Stimulated activated naive CD8-positive, alpha-beta T cell treated with anti-CD3 and anti-CD28 coated beads, Interleukin-15, amount 100 ng/mL, for 72 hours (primary cell): Measurements from ENCODE around the gene PYM1.
A peak's percentile ranks its signal among the peaks of the same experiment; 100 is the strongest.

Source experiments
- ATAC-seq: fragments of 150-1000 bp; cut with Tn5 transposase; 2 replicates; pipeline ENCODE4 v1.10.0; 2021; ENCODE audit warnings: mild to moderate bottlenecking, moderate library complexity
- DNase-seq, 2 donors: peaks; one replicate each; pipeline ENCODE4 v3.0.0; 2021 to 2022
- H3K27ac Mint-ChIP-seq, 2 donors: one replicate each; pipeline ENCODE4 v1.8.0; 2022; ENCODE audit warnings: mild to moderate bottlenecking in 2 of 2, mixed read lengths in 2 of 2, moderate library complexity in 2 of 2
- H3K27me3 Mint-ChIP-seq: one replicate; pipeline ENCODE4 v1.8.0; 2022; ENCODE audit warnings: mixed read lengths
- H3K4me1 Mint-ChIP-seq: one replicate; pipeline ENCODE4 v1.8.0; 2022; ENCODE audit warnings: mild to moderate bottlenecking, mixed read lengths
- H3K4me3 Mint-ChIP-seq, 2 donors: one replicate each; pipeline ENCODE4 v1.8.0; 2022; ENCODE audit warnings: mild to moderate bottlenecking in 2 of 2, mixed read lengths in 2 of 2, moderate library complexity in 1 of 2
- H3K9me3 Mint-ChIP-seq, 2 donors: one replicate each; pipeline ENCODE4 v1.8.0; 2022; ENCODE audit warnings: mixed read lengths in 2 of 2

PYM1 gene

GRCh38 chr12:55927588-55928502 is at the start of gene PYM1:
TSS of gene PYM1 (minus strand) at chr12:55927894. CDS start at chr12:55927761, 133 bp downstream.
- peak within 1 kb of the TSS; percentile 91 to 92 for H3K4me3 Mint-ChIP-seq
- H3K27ac Mint-ChIP-seq: peak within 1 kb of the TSS; percentile 97 to 99
- DNase-seq: peak; percentile 75 to 85
- ATAC-seq: peak; percentile 54
- H3K4me1 Mint-ChIP-seq: peaks cover 40% of the 10 kb centered on the region
- H3K27me3 Mint-ChIP-seq: no peaks in the 10 kb centered on the region
- H3K9me3 Mint-ChIP-seq: no peaks in the 10 kb centered on the region

GRCh38 chr12:55974308-55974730 is 46.6 kb upstream of the PYM1 start:
- Mint-ChIP-seq H3K4me1 (peaks cover 32% of the 10 kb centered on the region), H3K27me3 (no peaks in the 10 kb centered on the region), H3K27ac (no peak overlapping the region), H3K4me3 (no peak overlapping the region), H3K9me3 (no peaks in the 10 kb centered on the region)
- no peak for DNase-seq
- ATAC-seq: peak; percentile 38

GRCh38 chr12:55973599-55974307 is 46.1 kb upstream of the PYM1 start, which contains the start of gene RAB5B:
TSS of gene RAB5B (plus strand) at chr12:55974078. CDS start at chr12:55986961, 12,883 bp downstream.
- ATAC-seq (peak; percentile 94), DNase-seq (peak; percentile 97 to 99)
- H3K4me1 Mint-ChIP-seq: peaks cover 36% of the 10 kb centered on the region
- H3K4me3 Mint-ChIP-seq: no peak within 1 kb of the TSS
- H3K27ac Mint-ChIP-seq: no peak within 1 kb of the TSS
- H3K27me3 Mint-ChIP-seq: no peaks in the 10 kb centered on the region
- H3K9me3 Mint-ChIP-seq: no peaks in the 10 kb centered on the region

GRCh38 chr12:55972911-55973598 is 45.4 kb upstream of the PYM1 start:
- H3K27ac Mint-ChIP-seq: no peak overlapping the region
- ATAC-seq (no peak), DNase-seq (no peak)
- no peaks in the 10 kb centered on the region for H3K9me3 Mint-ChIP-seq
- no peaks in the 10 kb centered on the region for H3K27me3 Mint-ChIP-seq
- no peak overlapping the region for H3K4me3 Mint-ChIP-seq
- H3K4me1 Mint-ChIP-seq: peaks cover 39% of the 10 kb centered on the region

GRCh38 chr12:55972456-55972855 is 44.8 kb upstream of the PYM1 start:
- ATAC-seq: no peak
- Mint-ChIP-seq H3K27ac (no peak overlapping the region), H3K27me3 (no peaks in the 10 kb centered on the region), H3K4me3 (no peak overlapping the region), H3K9me3 (no peaks in the 10 kb centered on the region), H3K4me1 (peaks cover 41% of the 10 kb centered on the region)
- DNase-seq: no peak

GRCh38 chr12:55972042-55972441 is 44.3 kb upstream of the PYM1 start:
- Mint-ChIP-seq H3K4me1 (peaks cover 43% of the 10 kb centered on the region), H3K27me3 (no peaks in the 10 kb centered on the region), H3K9me3 (no peaks in the 10 kb centered on the region), H3K4me3 (no peak overlapping the region), H3K27ac (no peak overlapping the region)
- no peak for DNase-seq
- ATAC-seq: no peak

- no peak overlapping the region for H3K27ac Mint-ChIP-seq
- DNase-seq: no peak
- no peak for ATAC-seq
- no peak overlapping the region for H3K4me3 Mint-ChIP-seq
- peaks cover 46% of the 10 kb centered on the region for H3K4me1 Mint-ChIP-seq
- H3K9me3 Mint-ChIP-seq: no peaks in the 10 kb centered on the region
- no peaks in the 10 kb centered on the region for H3K27me3 Mint-ChIP-seq
Measured at GRCh38 chr12:55970775-55971174, 43.1 kb upstream of the PYM1 start.

- DNase-seq (no peak), ATAC-seq (no peak)
- no peak overlapping the region for H3K4me3 Mint-ChIP-seq
- peaks cover 50% of the 10 kb centered on the region for H3K4me1 Mint-ChIP-seq
- no peak overlapping the region for H3K27ac Mint-ChIP-seq
- no peaks in the 10 kb centered on the region for H3K27me3 Mint-ChIP-seq
- no peaks in the 10 kb centered on the region for H3K9me3 Mint-ChIP-seq
Measured at GRCh38 chr12:55969356-55969755, 41.7 kb upstream of the PYM1 start.

GRCh38 chr12:55966408-55967281 is 39.0 kb upstream of the PYM1 start, which contains the start of gene CDK2:
TSS of gene CDK2 (plus strand) at chr12:55966830. CDS start at chr12:55967009, 179 bp downstream.
- H3K27ac Mint-ChIP-seq: peak within 1 kb of the TSS; percentile 93 to 98
- no peaks in the 10 kb centered on the region for H3K9me3 Mint-ChIP-seq
- H3K4me3 Mint-ChIP-seq: peak within 1 kb of the TSS; percentile 96 to 100
- peaks cover 45% of the 10 kb centered on the region for H3K4me1 Mint-ChIP-seq
- no peaks in the 10 kb centered on the region for H3K27me3 Mint-ChIP-seq
- ATAC-seq: peak; percentile 94
- peak; percentile 84 to 88 for DNase-seq

- DNase-seq: no peak
- H3K27me3 Mint-ChIP-seq: no peaks in the 10 kb centered on the region
- H3K4me1 Mint-ChIP-seq: peaks cover 39% of the 10 kb centered on the region
- ATAC-seq: peak; percentile 3
- peak within 1 kb of the TSS; percentile 96 to 100 for H3K4me3 Mint-ChIP-seq
- no peaks in the 10 kb centered on the region for H3K9me3 Mint-ChIP-seq
- peak within 1 kb of the TSS; percentile 93 to 98 for H3K27ac Mint-ChIP-seq
Measured at GRCh38 chr12:55965941-55966407, 38.3 kb upstream of the PYM1 start, which contains the start of gene PMEL. TSS of gene PMEL (minus strand) at chr12:55966042. CDS start at chr12:55966011, 31 bp downstream.

- Mint-ChIP-seq H3K4me3 (no peak overlapping the region), H3K9me3 (no peaks in the 10 kb centered on the region), H3K27me3 (no peaks in the 10 kb centered on the region), H3K4me1 (peaks cover 38% of the 10 kb centered on the region), H3K27ac (no peak overlapping the region)
- no peak for ATAC-seq
- DNase-seq: no peak
Measured at GRCh38 chr12:55965240-55965639, 37.5 kb upstream of the PYM1 start.

- H3K4me1 Mint-ChIP-seq: peaks cover 34% of the 10 kb centered on the region
- no peak overlapping the region for H3K4me3 Mint-ChIP-seq
- no peak overlapping the region for H3K27ac Mint-ChIP-seq
- H3K27me3 Mint-ChIP-seq: no peaks in the 10 kb centered on the region
- no peak for DNase-seq
- no peaks in the 10 kb centered on the region for H3K9me3 Mint-ChIP-seq
- ATAC-seq: no peak
Measured at GRCh38 chr12:55963760-55964159, 36.1 kb upstream of the PYM1 start.

GRCh38 chr12:55957106-55957859 is 29.6 kb upstream of the PYM1 start:
- DNase-seq (no peak), ATAC-seq (peak; percentile 15)
- H3K4me3 Mint-ChIP-seq: no peak overlapping the region
- H3K4me1 Mint-ChIP-seq: peaks cover 16% of the 10 kb centered on the region
- H3K27ac Mint-ChIP-seq: peak overlapping the region in 1 of 2 donors; percentile 72
- H3K9me3 Mint-ChIP-seq: no peaks in the 10 kb centered on the region
- H3K27me3 Mint-ChIP-seq: no peaks in the 10 kb centered on the region
